A204.1 (cell line): ENCODE measurements around the gene ZNF664.

ENCODE experiments used
- FAIRE-seq: peaks from 2 replicates; lab custom pipeline; 2012; peaks lifted over from hg19 to GRCh38; lab: Jason Lieb, UNC

ZNF664 gene

GRCh38 chr12:124034297-124034696, 61.3 kb downstream of the ZNF664 start:
- FAIRE-seq = no peak

- no peak for FAIRE-seq
These were observed 62.1 kb downstream of the ZNF664 start for GRCh38 chr12:124035163-124035562.

GRCh38 chr12:124036171-124036598, 63.2 kb downstream of the ZNF664 start:
- FAIRE-seq = no peak

- FAIRE-seq = peak; percentile 84
These were observed 63.7 kb downstream of the ZNF664 start for GRCh38 chr12:124036657-124037109.

GRCh38 chr12:124037331-124037730, 64.3 kb downstream of the ZNF664 start:
- no peak for FAIRE-seq

- no peak for FAIRE-seq
These were observed 66.3 kb downstream of the ZNF664 start for GRCh38 chr12:124039276-124039675.

GRCh38 chr12:124040291-124040690, 67.3 kb downstream of the ZNF664 start:
- no peak for FAIRE-seq

- FAIRE-seq = no peak
These were observed 67.7 kb downstream of the ZNF664 start for GRCh38 chr12:124040737-124041136.

- FAIRE-seq = no peak
These were observed 68.9 kb downstream of the ZNF664 start for GRCh38 chr12:124041907-124042306.

- no peak for FAIRE-seq
These were observed 71.0 kb downstream of the ZNF664 start for GRCh38 chr12:124044021-124044420.

- no peak for FAIRE-seq
These were observed 71.8 kb downstream of the ZNF664 start for GRCh38 chr12:124044809-124045321.

- no peak for FAIRE-seq
These were observed 72.8 kb downstream of the ZNF664 start for GRCh38 chr12:124045671-124046455.

GRCh38 chr12:124046456-124046740, 73.4 kb downstream of the ZNF664 start:
- FAIRE-seq = no peak

GRCh38 chr12:124047045-124047566, 74.1 kb downstream of the ZNF664 start:
- FAIRE-seq = no peak

- FAIRE-seq = no peak
These were observed 76.6 kb downstream of the ZNF664 start for GRCh38 chr12:124049451-124050094.

GRCh38 chr12:124053851-124054250, 80.8 kb downstream of the ZNF664 start:
- FAIRE-seq = no peak

- FAIRE-seq = no peak
These were observed 82.1 kb downstream of the ZNF664 start for GRCh38 chr12:124055066-124055465.

GRCh38 chr12:124057691-124058090, 84.7 kb downstream of the ZNF664 start:
- no peak for FAIRE-seq

GRCh38 chr12:124059752-124060151, 86.7 kb downstream of the ZNF664 start:
- FAIRE-seq = no peak
